Measurements from ENCODE around the gene SLC25A15. TPM values are rescaled to one million over a fixed set of nuclear protein-coding genes. Genes with fewer than 3 reads are reported as not detected.
A peak's percentile ranks its signal among the peaks of the same experiment; 100 is the strongest.

Gene SLC25A15
- total RNA-seq, 2 experiments from 2014 or later = 20.5 to 23.6 TPM

DNA sequence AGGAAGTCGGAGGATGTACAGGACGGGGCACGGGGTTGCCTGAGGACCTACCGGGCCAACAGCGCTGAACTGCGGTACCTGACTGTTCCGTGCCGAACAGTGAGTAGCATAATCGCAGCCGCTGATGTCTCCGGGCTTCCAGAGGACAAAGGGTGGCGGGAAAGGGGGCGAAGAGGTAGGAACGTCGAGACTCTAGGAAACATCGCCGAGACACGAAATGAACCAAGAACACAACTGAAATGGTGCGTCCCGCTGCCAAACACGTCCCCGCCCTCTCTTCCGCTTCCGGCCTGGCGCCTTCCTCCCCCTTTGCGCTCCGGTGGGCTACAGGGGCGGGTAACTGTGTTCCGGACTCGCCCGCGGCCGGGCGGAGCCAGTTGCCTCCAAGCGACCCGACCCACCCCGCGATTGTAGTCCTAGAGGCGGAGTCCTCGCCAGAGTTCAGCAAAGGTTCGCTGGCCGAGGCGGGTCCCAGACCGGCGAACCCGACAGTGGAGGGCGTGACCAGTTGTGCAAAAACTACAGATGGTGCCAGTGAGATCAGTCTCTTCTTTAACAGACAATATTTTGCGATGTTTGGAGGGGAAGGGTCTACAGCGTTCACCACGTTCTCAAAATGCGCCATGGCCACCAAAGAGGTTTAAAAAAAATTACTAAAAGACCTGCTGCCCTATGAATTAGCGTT is 18.3 kb upstream of the SLC25A15 start, which contains the start of gene MRPS31:
Gene MRPS31 (minus strand): TSS at position 257 of the 685 bp plus-strand sequence. CDS start 54 bp downstream, at position 203.
- Mint-ChIP-seq H3K4me1 (peaks cover 30% of the 10 kb centered on the region), H3K27ac (peak within 1 kb of the TSS; percentile 97), H3K27me3 (no peaks in the 10 kb centered on the region), H3K36me3 (ENCODE audit: low read depth) (peaks cover 9% of the 10 kb centered on the region), H3K9me3 (ENCODE audit: low read depth) (no peaks in the 10 kb centered on the region), H3K4me3 (peak within 1 kb of the TSS; percentile 89)
- intact Hi-C loops (cut with DNase I, micrococcal nuclease) = loop anchor here (1.0 to 10.0 kb wide), 12 partner anchors 18 to 1736 kb away; partner anchors contain the start of genes DGKH (in 1 of the 2), FOXO1 (in 1 of the 2), KBTBD6 (in 1 of the 2) and NHLRC3 (in 1 of the 2)
- ChIA-PET CTCF (interaction anchor here (0.6 to 0.7 kb wide), 2 partner anchors 42 to 288 kb away, joined by 3 read pairs; no protein-coding TSS in a partner anchor), POLR2A (interaction anchor here (0.5 to 0.7 kb wide), 2 partner anchors 25 to 887 kb away, joined by 4 to 5 read pairs; no protein-coding TSS in a partner anchor)
- DNase-seq (peak; percentile 97), ATAC-seq (peak; percentile 99)

DNA sequence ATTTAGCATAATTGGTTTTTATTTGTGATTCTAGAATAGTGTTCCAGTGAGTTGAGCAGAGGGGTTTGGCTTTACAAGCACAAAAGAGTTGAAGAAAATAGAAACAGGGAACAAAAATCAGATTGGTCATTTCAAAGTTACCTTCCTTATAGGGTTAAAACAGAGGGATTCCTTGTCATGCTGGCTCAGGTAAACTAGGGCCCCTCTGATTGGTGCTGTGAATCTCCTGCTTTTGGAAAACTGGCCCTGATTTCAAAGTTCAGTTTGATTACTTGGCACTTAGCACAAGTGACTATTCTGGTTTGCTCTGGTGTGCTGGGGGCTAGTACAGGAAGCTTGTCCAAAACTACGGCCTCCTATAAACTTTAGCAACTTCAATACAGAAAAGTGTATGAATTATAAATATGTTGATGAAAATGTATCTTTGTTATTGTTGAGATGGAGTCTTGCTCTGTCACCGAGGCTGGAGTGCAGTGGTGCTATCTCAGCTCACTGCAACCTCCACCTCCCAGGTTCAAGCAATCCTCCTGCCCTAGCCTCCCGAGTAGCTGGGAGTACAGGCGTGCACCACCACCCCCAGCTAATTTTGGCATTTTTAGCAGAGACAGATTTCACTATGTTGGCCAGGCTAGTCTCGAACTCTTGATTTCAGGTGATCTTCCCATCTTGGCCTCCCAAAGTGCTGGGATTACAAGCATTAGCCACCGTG is 16.5 kb upstream of the SLC25A15 start:
- intact Hi-C loops (cut with DNase I, micrococcal nuclease) = loop anchor here (5.0 to 10.0 kb wide), 5 partner anchors 158 to 1738 kb away; partner anchors contain the start of genes DGKH (in 1 of the 2), KBTBD6 (in 1 of the 2), NHLRC3 (in 1 of the 2) and PROSER1 (in 1 of the 2)
- Mint-ChIP-seq H3K36me3 (ENCODE audit: low read depth) (peaks cover 6% of the 10 kb centered on the region), H3K4me3 (peak overlapping the region; percentile 89), H3K27me3 (no peaks in the 10 kb centered on the region), H3K27ac (no peak overlapping the region), H3K9me3 (ENCODE audit: low read depth) (no peaks in the 10 kb centered on the region), H3K4me1 (peaks cover 38% of the 10 kb centered on the region)
- DNase-seq = no peak
- CTCF ChIA-PET = no interaction called here
- POLR2A ChIA-PET = no interaction called here
- no peak for ATAC-seq

DNA sequence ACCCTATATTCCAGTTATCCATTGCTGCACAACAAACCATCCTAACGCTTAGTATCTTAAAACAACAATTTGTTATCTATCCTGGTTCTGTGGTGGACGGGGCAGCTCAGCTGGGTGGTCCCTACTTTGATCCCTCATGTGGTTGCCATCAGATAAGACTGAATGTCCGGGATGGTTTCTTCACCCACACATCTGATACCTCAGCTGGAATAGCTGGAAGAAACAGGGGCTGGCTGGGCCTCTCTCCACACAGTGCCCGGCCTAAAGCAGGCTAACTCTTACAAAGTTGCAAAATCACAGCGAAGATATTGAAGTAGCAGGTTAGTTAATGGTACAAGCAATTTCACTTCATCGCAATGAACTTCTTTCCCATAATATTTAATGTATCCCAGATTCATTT is 14.7 kb upstream of the SLC25A15 start:
- no peaks in the 10 kb centered on the region for H3K27me3 Mint-ChIP-seq
- ATAC-seq (no peak), DNase-seq (no peak)
- ChIA-PET POLR2A (no interaction called here), CTCF (interaction anchor here (1.2 to 1.3 kb wide), 2 partner anchors 10 to 14 kb away, joined by 3 to 5 read pairs; no protein-coding TSS in a partner anchor)
- no peak overlapping the region for H3K27ac Mint-ChIP-seq
- H3K4me1 Mint-ChIP-seq = peaks cover 35% of the 10 kb centered on the region
- H3K9me3 Mint-ChIP-seq (ENCODE audit: low read depth) = no peaks in the 10 kb centered on the region
- intact Hi-C loops (cut with DNase I, micrococcal nuclease) = loop anchor here (5.0 to 10.0 kb wide), 10 partner anchors 160 to 1740 kb away; partner anchors contain the start of genes DGKH (in 1 of the 2), KBTBD6 (in 1 of the 2), NHLRC3 (in 1 of the 2) and PROSER1 (in 1 of the 2)
- H3K36me3 Mint-ChIP-seq (ENCODE audit: low read depth) = peaks cover 1% of the 10 kb centered on the region
- no peak overlapping the region for H3K4me3 Mint-ChIP-seq

DNA sequence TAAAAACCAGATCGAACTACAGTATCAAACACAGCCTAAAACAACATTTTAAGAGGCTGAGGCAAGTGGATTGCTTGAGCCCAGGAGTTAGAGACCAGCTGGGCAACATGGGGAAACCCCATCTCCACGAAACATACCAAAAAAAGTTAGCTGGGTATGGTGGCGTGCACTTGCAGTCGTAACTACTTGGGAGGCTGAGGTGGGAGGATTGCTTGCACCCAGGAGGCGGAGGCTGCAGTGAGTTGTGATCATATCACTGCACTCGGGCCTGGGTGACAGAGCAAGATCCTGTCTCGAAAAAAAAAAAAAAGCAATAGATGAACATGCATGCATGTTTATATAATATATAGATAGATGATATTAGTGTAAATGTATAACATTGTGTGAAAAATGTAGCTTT is 13.2 kb upstream of the SLC25A15 start:
- H3K4me3 Mint-ChIP-seq = peak overlapping the region; percentile 52

DNA sequence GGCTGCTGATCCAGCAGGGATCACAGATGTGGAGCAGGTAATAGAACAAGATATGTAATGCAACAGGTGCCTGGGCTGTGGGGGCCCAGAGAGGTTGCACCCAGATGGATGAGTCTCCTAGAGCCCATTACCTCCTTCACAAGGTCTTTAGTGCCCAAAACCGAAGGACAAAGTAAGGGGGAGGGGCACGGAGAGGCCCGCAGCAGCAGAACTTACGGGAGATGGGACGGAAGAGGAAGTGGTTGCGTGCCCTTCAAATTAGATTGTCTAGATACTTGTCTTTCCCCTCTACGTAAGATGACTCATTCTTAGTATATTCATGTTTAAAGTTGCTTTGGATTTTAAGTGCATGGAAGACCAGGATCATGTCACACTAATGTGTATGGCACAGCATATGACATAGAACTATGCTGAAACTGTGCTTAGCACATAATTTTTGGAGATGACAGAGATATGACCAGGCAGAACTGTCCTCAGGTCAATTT is 12.7 kb upstream of the SLC25A15 start:
- Mint-ChIP-seq H3K9me3 (ENCODE audit: low read depth) (no peaks in the 10 kb centered on the region), H3K4me1 (peaks cover 29% of the 10 kb centered on the region), H3K27me3 (no peaks in the 10 kb centered on the region), H3K4me3 (peak overlapping the region; percentile 52), H3K36me3 (ENCODE audit: low read depth) (no peaks in the 10 kb centered on the region), H3K27ac (peak overlapping the region; percentile 98)
- ChIA-PET CTCF (interaction anchor here (0.6 to 2.7 kb wide), 14 partner anchors 9 to 1160 kb away, joined by 3 to 21 read pairs (median 3); partner anchors contain the start of gene SLC25A15), POLR2A (interaction anchor here (1.6 kb wide), 1 partner anchor 11 kb away, joined by 4 read pairs; no protein-coding TSS in a partner anchor)
- intact Hi-C loops (cut with DNase I, micrococcal nuclease) = loop anchor here (2.0 to 10.0 kb wide), 11 partner anchors 144 to 1742 kb away; partner anchors contain the start of genes DGKH (in 1 of the 2), NHLRC3 (in 1 of the 2) and PROSER1 (in 1 of the 2)
- ATAC-seq (peak; percentile 85), DNase-seq (peak; percentile 85)

More for the DNA sequence above, 13.2 kb upstream of the SLC25A15 start:
- DNase-seq = peak; percentile 55
- ChIA-PET POLR2A (interaction anchor here (1.6 kb wide), 1 partner anchor 11 kb away, joined by 4 read pairs; no protein-coding TSS in a partner anchor), CTCF (interaction anchor here (0.5 kb wide), 1 partner anchor 237 kb away, joined by 3 read pairs; no protein-coding TSS in a partner anchor)
- no peaks in the 10 kb centered on the region for H3K36me3 Mint-ChIP-seq (ENCODE audit: low read depth)
- H3K27me3 Mint-ChIP-seq = no peaks in the 10 kb centered on the region
- peak overlapping the region; percentile 98 for H3K27ac Mint-ChIP-seq
- ATAC-seq = peak; percentile 5
- intact Hi-C loops (cut with DNase I, micrococcal nuclease) = loop anchor here (2.0 to 10.0 kb wide), 11 partner anchors 145 to 1741 kb away; partner anchors contain the start of genes DGKH (in 1 of the 2), NHLRC3 (in 1 of the 2) and PROSER1 (in 1 of the 2)
- no peaks in the 10 kb centered on the region for H3K9me3 Mint-ChIP-seq (ENCODE audit: low read depth)
- peaks cover 29% of the 10 kb centered on the region for H3K4me1 Mint-ChIP-seq

DNA sequence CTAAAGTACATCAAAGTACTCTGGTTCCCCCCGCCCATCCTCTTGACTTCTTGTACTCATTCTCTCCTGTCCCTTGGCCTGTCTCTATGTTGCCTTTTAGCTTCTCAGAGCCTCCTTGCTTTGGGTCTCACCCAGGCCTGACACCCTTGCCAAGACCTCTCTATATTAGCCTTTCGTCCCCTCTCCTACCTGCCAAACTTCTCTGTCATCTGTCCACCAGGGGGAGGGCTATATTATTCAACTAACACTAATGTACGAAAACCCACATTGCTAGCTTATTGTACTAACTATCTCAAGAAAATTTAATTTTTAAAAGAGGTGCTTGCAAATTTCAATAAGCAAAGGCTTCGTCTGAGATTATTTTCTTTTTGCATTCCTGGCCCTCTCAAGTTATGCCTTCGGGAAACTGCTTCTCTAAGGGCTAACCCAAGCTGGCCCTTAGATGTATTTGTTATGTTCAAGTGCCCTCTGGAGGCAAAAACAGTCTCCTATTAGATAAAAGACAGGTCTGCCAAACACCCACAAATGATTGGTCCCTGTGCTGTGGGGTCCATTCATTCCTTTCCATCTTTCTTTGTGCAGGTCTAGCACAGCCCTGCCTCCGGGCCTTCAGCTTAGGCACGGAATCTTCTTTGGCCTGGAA is 12.1 kb upstream of the SLC25A15 start:
- H3K27me3 Mint-ChIP-seq = no peaks in the 10 kb centered on the region
- peaks cover 29% of the 10 kb centered on the region for H3K4me1 Mint-ChIP-seq
- CTCF ChIA-PET = interaction anchor here (0.6 to 2.7 kb wide), 20 partner anchors 8 to 1161 kb away, joined by 3 to 21 read pairs (median 4); partner anchors contain the start of gene SLC25A15
- H3K9me3 Mint-ChIP-seq (ENCODE audit: low read depth) = no peaks in the 10 kb centered on the region
- DNase-seq (peak; percentile 57), ATAC-seq (peak; percentile 49)
- peak overlapping the region; percentile 98 for H3K27ac Mint-ChIP-seq
- no peaks in the 10 kb centered on the region for H3K36me3 Mint-ChIP-seq (ENCODE audit: low read depth)
- H3K4me3 Mint-ChIP-seq = peak overlapping the region; percentile 52
- POLR2A ChIA-PET = interaction anchor here (1.6 kb wide), 1 partner anchor 12 kb away, joined by 4 read pairs; no protein-coding TSS in a partner anchor
- intact Hi-C loops (cut with DNase I, micrococcal nuclease) = loop anchor here (2.0 to 10.0 kb wide), 11 partner anchors 144 to 1742 kb away; partner anchors contain the start of genes DGKH (in 1 of the 2), NHLRC3 (in 1 of the 2) and PROSER1 (in 1 of the 2)

DNA sequence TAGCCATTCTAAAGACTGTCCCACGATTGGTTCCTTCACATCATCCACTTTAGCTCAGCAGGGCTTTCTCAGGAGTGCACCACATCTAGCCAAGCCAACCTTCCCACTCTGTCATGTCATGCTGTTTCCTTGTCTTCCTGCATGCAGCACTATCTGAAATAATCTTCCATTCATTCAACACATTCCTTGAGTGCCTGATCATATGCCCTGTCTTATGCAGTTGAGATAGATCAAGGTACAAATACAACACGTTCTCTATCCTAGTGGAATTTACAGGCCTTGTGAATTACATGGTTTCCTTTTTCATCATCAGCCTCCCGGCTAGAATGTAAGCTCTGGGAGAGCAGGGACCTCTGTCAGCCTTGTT is 11.6 kb upstream of the SLC25A15 start:
- CTCF ChIA-PET = interaction anchor here (0.6 to 2.7 kb wide), 18 partner anchors 9 to 1054 kb away, joined by 3 to 21 read pairs (median 4); partner anchors contain the start of gene SLC25A15
- intact Hi-C loops (cut with DNase I, micrococcal nuclease) = loop anchor here (2.0 to 10.0 kb wide), 11 partner anchors 143 to 1743 kb away; partner anchors contain the start of genes DGKH (in 1 of the 2), NHLRC3 (in 1 of the 2) and PROSER1 (in 1 of the 2)
- no peak overlapping the region for H3K4me3 Mint-ChIP-seq
- POLR2A ChIA-PET = interaction anchor here (1.6 kb wide), 1 partner anchor 12 kb away, joined by 4 read pairs; no protein-coding TSS in a partner anchor
- H3K36me3 Mint-ChIP-seq (ENCODE audit: low read depth) = no peaks in the 10 kb centered on the region
- peak overlapping the region; percentile 98 for H3K27ac Mint-ChIP-seq
- ATAC-seq = no peak
- H3K9me3 Mint-ChIP-seq (ENCODE audit: low read depth) = no peaks in the 10 kb centered on the region
- no peak for DNase-seq
- no peaks in the 10 kb centered on the region for H3K27me3 Mint-ChIP-seq
- peaks cover 28% of the 10 kb centered on the region for H3K4me1 Mint-ChIP-seq

DNA sequence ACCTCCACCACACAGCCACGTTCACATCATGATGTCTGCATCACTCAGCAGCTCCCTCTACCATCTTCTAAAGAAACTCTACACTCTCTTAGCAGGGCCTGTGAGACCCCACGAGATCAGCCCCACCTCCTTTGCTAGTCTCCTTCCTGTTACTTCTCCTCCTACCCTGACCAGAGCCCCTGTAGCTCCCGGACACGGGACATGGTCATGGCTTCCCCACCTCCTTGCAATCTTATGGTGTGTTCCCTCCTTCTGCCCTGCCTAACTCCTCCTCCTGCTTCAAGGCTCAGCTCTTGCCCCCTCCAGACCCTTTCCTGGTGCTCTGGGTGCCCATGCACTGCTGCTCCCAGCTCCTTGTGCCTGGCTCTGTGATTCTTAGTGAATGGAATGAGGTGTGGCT is 10.4 kb upstream of the SLC25A15 start:
- CTCF ChIA-PET = interaction anchor here (1.4 to 2.7 kb wide), 4 partner anchors 10 to 275 kb away, joined by 4 to 21 read pairs (median 6); partner anchors contain the start of gene SLC25A15
- peak overlapping the region; percentile 81 for H3K27ac Mint-ChIP-seq
- H3K27me3 Mint-ChIP-seq = no peaks in the 10 kb centered on the region
- ATAC-seq (no peak), DNase-seq (no peak)
- H3K4me3 Mint-ChIP-seq = no peak overlapping the region
- intact Hi-C loops (cut with DNase I, micrococcal nuclease) = loop anchor here (5.0 to 10.0 kb wide), 9 partner anchors 164 to 1744 kb away; partner anchors contain the start of genes DGKH (in 1 of the 2), NHLRC3 (in 1 of the 2) and PROSER1 (in 1 of the 2)
- H3K4me1 Mint-ChIP-seq = peaks cover 28% of the 10 kb centered on the region
- H3K36me3 Mint-ChIP-seq (ENCODE audit: low read depth) = no peaks in the 10 kb centered on the region
- POLR2A ChIA-PET = no interaction called here
- H3K9me3 Mint-ChIP-seq (ENCODE audit: low read depth) = no peaks in the 10 kb centered on the region

DNA sequence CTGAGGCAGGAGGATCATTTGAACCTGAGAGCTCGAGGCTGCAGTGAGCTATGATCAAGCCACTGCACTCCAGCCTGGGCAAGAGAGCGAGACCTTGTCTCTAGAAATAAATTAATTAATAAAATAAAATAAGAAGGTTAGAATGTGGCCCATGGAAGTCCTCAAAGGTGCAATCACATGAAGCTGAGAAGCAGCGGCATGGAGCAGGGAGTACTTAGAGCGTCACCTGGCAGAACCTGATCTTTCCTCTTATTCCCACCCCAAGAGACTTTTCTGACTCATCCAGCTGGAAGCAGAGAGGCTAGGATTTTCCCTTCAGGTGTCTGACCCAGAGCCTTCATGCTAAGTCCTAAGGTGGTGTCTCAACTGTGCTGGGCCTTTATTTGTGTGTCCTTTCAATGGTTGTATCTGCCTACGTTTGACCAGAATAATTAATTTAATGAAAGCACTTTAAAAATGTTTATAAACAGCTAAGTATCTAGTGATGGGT is 9.6 kb upstream of the SLC25A15 start:
- no peak for ATAC-seq
- DNase-seq = no peak
- Mint-ChIP-seq H3K9me3 (ENCODE audit: low read depth) (no peaks in the 10 kb centered on the region), H3K4me3 (no peak overlapping the region), H3K27ac (no peak overlapping the region), H3K4me1 (peaks cover 26% of the 10 kb centered on the region), H3K27me3 (no peaks in the 10 kb centered on the region), H3K36me3 (ENCODE audit: low read depth) (no peaks in the 10 kb centered on the region)
- ChIA-PET CTCF (interaction anchor here (0.6 to 1.6 kb wide), 5 partner anchors 12 to 274 kb away, joined by 3 to 8 read pairs (median 4); no protein-coding TSS in a partner anchor), POLR2A (no interaction called here)
- intact Hi-C loops (cut with DNase I, micrococcal nuclease) = loop anchor here (5.0 to 10.0 kb wide), 9 partner anchors 165 to 1745 kb away; partner anchors contain the start of genes DGKH (in 1 of the 2), NHLRC3 (in 1 of the 2) and PROSER1 (in 1 of the 2)

Data from activated CD4-positive, alpha-beta T cell treated with anti-CD3 and anti-CD28 coated beads for 36 hours (primary cell).